GM18499 (cell line): Measurements from ENCODE around the gene CTSF.
"Not testable (repeated sequence)": the region's sequence is repeated elsewhere in the genome, so short reads cannot be mapped to it uniquely, and the experiment has no call there.

Experiments used
- ATAC-seq: cut with Tn5 transposase; IDR thresholded peaks from one replicate; pipeline ENCODE4 v1.9.1; 2021; ENCODE audit warnings: moderate number of reproducible peaks; ENCODE audit not compliant: insufficient read depth, unreplicated experiment

Gene CTSF

GRCh38 chr11:66542362-66542761, 26.0 kb downstream of the CTSF start:
- no peak for ATAC-seq

GRCh38 chr11:66541892-66542291, 26.5 kb downstream of the CTSF start:
- ATAC-seq, result no peak

- ATAC-seq, result not testable (repeated sequence)
These were observed 27.8 kb downstream of the CTSF start for GRCh38 chr11:66540598-66540997.

GRCh38 chr11:66539870-66540213, 28.6 kb downstream of the CTSF start:
- no peak for ATAC-seq

GRCh38 chr11:66539170-66539869, 29.1 kb downstream of the CTSF start:
- ATAC-seq, result no peak

- ATAC-seq, result no peak
These were observed 35.6 kb downstream of the CTSF start for GRCh38 chr11:66532784-66533183.

- ATAC-seq, result no peak
These were observed 36.6 kb downstream of the CTSF start for GRCh38 chr11:66531841-66532240.

GRCh38 chr11:66530927-66531709, 37.3 kb downstream of the CTSF start:
- no peak for ATAC-seq

GRCh38 chr11:66529655-66530054, 38.8 kb downstream of the CTSF start:
- ATAC-seq, result no peak

- ATAC-seq, result no peak
These were observed 39.3 kb downstream of the CTSF start for GRCh38 chr11:66529069-66529468.

GRCh38 chr11:66524304-66525040, 43.9 kb downstream of the CTSF start:
- ATAC-seq, result no peak

- ATAC-seq, result no peak
These were observed 44.8 kb downstream of the CTSF start for GRCh38 chr11:66523611-66524010.
